ENCODE data around the gene INHBB. TPM values are rescaled to one million over a fixed set of nuclear protein-coding genes. Genes with fewer than 3 reads are reported as not detected.

INHBB gene
- total RNA-seq, 1 donor from 2014 or later = 8.1 TPM

GRCh38 chr2:120301284-120301683, 44.7 kb upstream of the INHBB start:
- Histone ChIP-seq H3K9me3 (no peaks in the 10 kb centered on the region), H3K27ac (no peak overlapping the region), H3K36me3 (peaks cover 14 to 54% of the 10 kb centered on the region in 2 donors), H3K4me3 (no peak overlapping the region), H3K27me3 (no peaks in the 10 kb centered on the region), H3K4me1 (no peaks in the 10 kb centered on the region)
- TF ChIP-seq CTCF (IDR thresholded peaks at IDR 0.05) = no peak
- DNase-seq (ENCODE audit: low spot score in 2 of 2) = no peak
- intact Hi-C loops (cut with DNase I) = no loop called here

DNA sequence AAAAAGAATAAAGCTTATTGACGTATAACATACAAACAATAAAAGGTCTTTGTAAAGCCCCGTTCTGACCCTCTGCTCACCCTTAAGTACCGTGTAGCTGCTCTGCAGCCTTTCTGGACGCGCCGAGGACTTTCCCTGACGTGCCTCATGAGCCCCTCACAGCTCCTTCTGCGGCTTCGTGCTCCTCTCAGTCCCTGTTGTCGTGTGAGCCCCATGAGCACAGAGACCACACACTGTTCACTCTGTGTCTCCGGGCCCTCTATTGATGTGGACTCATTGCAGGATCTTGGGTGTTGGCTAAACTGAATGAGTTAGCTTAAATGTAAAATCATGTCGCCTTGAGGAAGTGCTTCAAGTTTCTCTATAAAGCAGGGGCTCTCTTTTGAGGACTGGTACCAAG, 43.6 kb upstream of the INHBB start:
- peaks cover 14 to 45% of the 10 kb centered on the region in 2 donors for H3K36me3 ChIP-seq
- H3K4me3 ChIP-seq = no peak overlapping the region
- H3K9me3 ChIP-seq = no peaks in the 10 kb centered on the region
- H3K27me3 ChIP-seq = no peaks in the 10 kb centered on the region
- intact Hi-C loops (cut with DNase I) = no loop called here
- H3K4me1 ChIP-seq = no peaks in the 10 kb centered on the region
- DNase-seq (ENCODE audit: low spot score in 2 of 2) = no peak
- TF ChIP-seq CTCF (IDR thresholded peaks at IDR 0.05) = no peak
- H3K27ac ChIP-seq = no peak overlapping the region

GRCh38 chr2:120303177-120303576, 42.8 kb upstream of the INHBB start:
- Histone ChIP-seq H3K27ac (no peak overlapping the region), H3K4me3 (no peak overlapping the region), H3K36me3 (peaks cover 14 to 39% of the 10 kb centered on the region in 2 donors), H3K4me1 (no peaks in the 10 kb centered on the region), H3K27me3 (no peaks in the 10 kb centered on the region), H3K9me3 (no peaks in the 10 kb centered on the region)
- no peak for TF ChIP-seq CTCF (IDR thresholded peaks at IDR 0.05)
- intact Hi-C loops (cut with DNase I) = no loop called here
- DNase-seq (ENCODE audit: low spot score in 2 of 2) = no peak

DNA sequence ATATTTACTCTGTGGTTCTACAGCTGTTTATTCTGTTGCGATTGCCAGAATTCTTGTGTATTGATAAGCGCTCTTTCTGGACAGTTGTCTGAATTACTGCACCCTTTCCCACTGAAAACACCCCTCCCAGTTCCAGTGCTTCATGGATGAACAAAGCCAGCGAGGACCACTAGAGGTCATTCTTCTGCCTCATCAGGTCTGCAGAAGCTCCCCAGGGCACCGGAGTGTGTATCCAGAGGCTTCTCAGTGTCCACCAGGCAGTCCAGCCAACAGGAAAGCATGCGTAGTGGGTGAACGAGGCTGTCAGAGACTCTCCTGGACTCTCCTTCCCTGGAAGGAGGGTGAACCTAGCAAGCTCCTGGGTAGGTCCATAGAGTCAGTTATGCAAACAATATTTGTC, 40.6 kb upstream of the INHBB start:
- Histone ChIP-seq H3K4me1 (no peaks in the 10 kb centered on the region), H3K27me3 (no peaks in the 10 kb centered on the region), H3K9me3 (no peaks in the 10 kb centered on the region), H3K36me3 (peaks cover 14 to 23% of the 10 kb centered on the region in 2 donors), H3K4me3 (no peak overlapping the region), H3K27ac (no peak overlapping the region)
- no peak for TF ChIP-seq CTCF (IDR thresholded peaks at IDR 0.05)
- no peak for DNase-seq (ENCODE audit: low spot score in 2 of 2)
- intact Hi-C loops (cut with DNase I) = no loop called here

GRCh38 chr2:120305937-120306490, 39.9 kb upstream of the INHBB start:
- DNase-seq (ENCODE audit: low spot score in 2 of 2) = no peak
- H3K36me3 ChIP-seq = peaks cover 9 to 19% of the 10 kb centered on the region in 2 donors
- no peak overlapping the region for H3K4me3 ChIP-seq
- H3K9me3 ChIP-seq = no peaks in the 10 kb centered on the region
- intact Hi-C loops (cut with DNase I) = no loop called here
- no peaks in the 10 kb centered on the region for H3K4me1 ChIP-seq
- no peak overlapping the region for H3K27ac ChIP-seq
- no peak for TF ChIP-seq CTCF (IDR thresholded peaks at IDR 0.05)
- H3K27me3 ChIP-seq = no peaks in the 10 kb centered on the region

- Histone ChIP-seq H3K27me3 (no peaks in the 10 kb centered on the region), H3K4me3 (no peak overlapping the region), H3K36me3 (peaks cover 6 to 15% of the 10 kb centered on the region in 2 donors), H3K27ac (no peak overlapping the region), H3K9me3 (no peaks in the 10 kb centered on the region), H3K4me1 (no peaks in the 10 kb centered on the region)
- no peak for TF ChIP-seq CTCF (IDR thresholded peaks at IDR 0.05)
- intact Hi-C loops (cut with DNase I) = no loop called here
- no peak for DNase-seq (ENCODE audit: low spot score in 2 of 2)
Observed at GRCh38 chr2:120307482-120307881, 38.5 kb upstream of the INHBB start.
